Neural crest cell (in vitro differentiated cells): ENCODE results near the gene MDC1. TPM values are rescaled to one million over a fixed set of nuclear protein-coding genes. Genes with fewer than 3 reads are reported as not detected.
"Not testable (repeated sequence)": the region's sequence is repeated elsewhere in the genome, so short reads cannot be mapped to it uniquely, and the experiment has no call there.

Experiments used
- DNase-seq: peaks from one replicate; pipeline ENCODE4 v3.0.0; 2021; ENCODE audit warnings: low read depth, mixed read lengths, low spot score
- H3K27ac Mint-ChIP-seq: one replicate; pipeline ENCODE4 v1.8.0; 2021; ENCODE audit warnings: mild to moderate bottlenecking, mixed read lengths; ENCODE audit not compliant: unreplicated experiment
- H3K27me3 Mint-ChIP-seq: 2 replicates; pipeline ENCODE4 v1.8.0; 2021; ENCODE audit warnings: low read depth, mild to moderate bottlenecking, mixed read lengths
- H3K36me3 Mint-ChIP-seq: 2 replicates; pipeline ENCODE4 v1.8.0; 2021; ENCODE audit warnings: low read depth, mild to moderate bottlenecking, mixed read lengths
- H3K4me1 Mint-ChIP-seq: 2 replicates; pipeline ENCODE4 v1.8.0; 2021; ENCODE audit warnings: mixed read lengths
- H3K4me3 Mint-ChIP-seq: one replicate; pipeline ENCODE4 v1.8.0; 2021; ENCODE audit warnings: mild to moderate bottlenecking, mixed read lengths
- H3K9me3 Mint-ChIP-seq: 2 replicates; pipeline ENCODE4 v1.8.0; 2021; ENCODE audit warnings: mixed read lengths
- CTCF ChIP-seq: fragments of 200-600 bp; sonication (generic); conservative IDR thresholded peaks from 2 replicates; pipeline ENCODE4 v1.5.0; 2021; ENCODE audit warnings: antibody characterized with exemption, mild to moderate bottlenecking
- total RNA-seq: library from RNA; stranded (reverse); gene quantifications from 2 replicates; pipeline ENCODE4 v1.2.1, GENCODE V29; 2021

The MDC1 gene
- total RNA-seq, 1 donor from 2014 or later, result 104 TPM

DNA sequence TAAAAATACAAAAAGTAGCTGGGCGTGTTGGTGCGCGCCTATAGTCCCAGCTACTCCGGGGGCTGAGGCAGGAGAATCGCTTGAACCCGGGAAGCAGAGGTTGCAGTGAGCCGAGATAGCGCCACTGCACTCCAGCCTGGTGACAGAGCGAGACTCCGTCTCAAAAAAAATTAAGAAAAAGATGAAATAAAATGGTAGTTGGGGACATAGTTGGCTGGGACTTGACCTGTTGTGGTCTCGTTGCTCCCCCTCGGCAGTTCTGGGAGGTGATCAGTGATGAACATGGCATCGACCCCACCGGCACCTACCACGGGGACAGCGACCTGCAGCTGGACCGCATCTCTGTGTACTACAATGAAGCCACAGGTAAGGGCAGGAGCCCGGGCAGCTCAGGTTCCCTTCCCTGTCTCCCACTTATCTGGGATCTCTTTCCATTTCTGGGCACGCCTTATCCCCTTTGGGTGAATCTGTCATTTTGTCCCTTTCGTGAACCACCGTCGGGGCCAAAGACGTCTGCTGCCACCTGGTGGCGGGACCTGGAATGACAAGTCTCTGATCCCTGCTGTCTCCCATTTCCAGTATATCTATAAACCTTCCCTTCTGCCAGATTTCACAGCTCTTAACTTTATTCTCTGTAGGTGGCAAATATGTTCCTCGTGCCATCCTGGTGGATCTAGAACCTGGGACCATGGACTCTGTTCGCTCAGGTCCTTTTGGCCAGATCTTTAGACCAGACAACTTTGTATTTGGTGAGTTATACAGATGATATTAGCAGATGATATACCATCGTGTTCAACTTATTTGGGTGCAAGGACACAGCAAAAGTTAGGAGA lies 5.4 kb upstream of the MDC1 start:
- Mint-ChIP-seq H3K4me1 (peaks cover 60% of the 10 kb centered on the region), H3K27me3 (peaks cover 61% of the 10 kb centered on the region), H3K36me3 (peaks cover 57% of the 10 kb centered on the region), H3K9me3 (peaks cover 4% of the 10 kb centered on the region), H3K4me3 (peak overlapping the region; percentile 99), H3K27ac (peak overlapping the region; percentile 92)
- DNase-seq, result peak; percentile 85
- TF ChIP-seq CTCF, result peak; percentile 98

GRCh38 chr6:30722025-30722279 lies 4.9 kb upstream of the MDC1 start:
- H3K27me3 Mint-ChIP-seq, result peaks cover 61% of the 10 kb centered on the region
- H3K36me3 Mint-ChIP-seq, result peaks cover 61% of the 10 kb centered on the region
- peak overlapping the region; percentile 92 for H3K27ac Mint-ChIP-seq

DNA sequence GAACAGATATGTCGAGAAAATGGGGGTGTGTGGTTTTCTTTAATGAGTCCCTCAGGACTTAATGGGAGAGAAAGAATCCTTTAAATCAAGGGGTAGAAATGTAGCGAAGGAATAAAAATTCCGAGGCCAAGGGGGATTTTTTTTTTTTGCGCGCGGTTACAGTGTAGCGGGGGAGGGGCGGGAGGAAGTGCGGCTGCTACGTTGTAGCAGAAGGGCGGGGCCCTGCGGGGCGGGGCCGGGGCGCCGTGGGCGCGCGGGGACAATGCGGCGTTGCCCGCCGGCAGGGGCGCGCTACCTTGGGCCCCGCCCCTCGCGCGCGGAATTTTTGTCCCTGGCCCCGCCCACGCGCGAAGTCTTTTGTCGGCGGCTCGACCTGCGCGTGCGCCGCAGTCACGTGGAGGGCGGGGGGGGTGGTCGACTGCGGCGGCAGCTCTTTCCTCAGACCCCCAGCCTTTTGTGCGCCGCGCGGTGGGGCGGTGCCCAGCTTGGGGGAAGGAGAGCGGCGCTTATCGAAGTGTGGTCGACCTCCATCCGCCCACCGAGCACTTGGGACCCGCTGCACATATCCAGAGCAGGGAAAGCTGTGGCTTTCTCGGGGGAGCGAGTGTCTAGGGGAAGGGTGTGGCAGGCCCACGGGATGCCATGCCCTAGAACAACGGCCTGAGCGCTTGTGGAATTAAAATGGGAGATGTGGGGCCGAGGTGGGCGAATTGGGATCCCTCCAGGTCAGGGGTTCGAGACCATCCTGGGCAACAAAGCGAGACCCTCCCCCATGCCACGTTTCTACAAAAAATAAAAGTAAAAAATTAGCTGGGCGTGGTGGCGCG lies 4.3 kb upstream of the MDC1 start:
- DNase-seq, result peak; percentile 91
- H3K4me1 Mint-ChIP-seq, result peaks cover 66% of the 10 kb centered on the region
- peak overlapping the region; percentile 100 for H3K27ac Mint-ChIP-seq
- peaks cover 57% of the 10 kb centered on the region for H3K27me3 Mint-ChIP-seq
- H3K36me3 Mint-ChIP-seq, result peaks cover 59% of the 10 kb centered on the region
- peaks cover 7% of the 10 kb centered on the region for H3K9me3 Mint-ChIP-seq
- peak overlapping the region; percentile 99 for H3K4me3 Mint-ChIP-seq
- peak; percentile 55 for TF ChIP-seq CTCF

More at GRCh38 chr6:30722025-30722279, 4.9 kb upstream of the MDC1 start:
- Mint-ChIP-seq H3K4me3 (peak overlapping the region; percentile 99), H3K4me1 (peaks cover 64% of the 10 kb centered on the region)
- DNase-seq, H3K9me3 Mint-ChIP-seq: not testable (repeated sequence)

DNA sequence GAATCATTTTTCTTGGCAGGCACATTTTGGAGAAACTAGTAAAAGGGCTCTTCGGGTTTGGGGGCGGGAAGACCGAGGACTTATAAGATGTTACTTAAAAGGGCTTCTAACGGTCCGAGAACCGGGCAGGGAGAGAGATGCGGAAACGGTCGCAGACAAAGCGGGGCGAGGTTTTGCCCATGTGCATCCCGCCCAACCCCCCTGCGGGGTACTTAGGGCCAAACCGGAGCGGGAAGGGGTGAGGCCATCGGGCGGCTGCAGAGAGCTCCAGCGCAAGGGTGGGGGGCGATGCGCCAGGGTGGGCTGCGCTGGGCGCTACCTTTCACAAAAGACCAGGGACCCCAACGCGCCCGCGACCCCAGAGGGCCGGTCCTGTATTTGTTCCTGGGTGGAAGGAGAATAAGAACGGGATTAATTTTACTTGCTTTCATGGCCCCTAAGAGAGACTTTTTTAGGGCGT lies 3.7 kb upstream of the MDC1 start:
- Mint-ChIP-seq H3K4me3 (peak overlapping the region; percentile 99), H3K9me3 (peaks cover 7% of the 10 kb centered on the region), H3K36me3 (peaks cover 60% of the 10 kb centered on the region), H3K27ac (peak overlapping the region; percentile 100), H3K4me1 (peaks cover 72% of the 10 kb centered on the region), H3K27me3 (peaks cover 54% of the 10 kb centered on the region)
- peak; percentile 53 for DNase-seq
- no peak for TF ChIP-seq CTCF

DNA sequence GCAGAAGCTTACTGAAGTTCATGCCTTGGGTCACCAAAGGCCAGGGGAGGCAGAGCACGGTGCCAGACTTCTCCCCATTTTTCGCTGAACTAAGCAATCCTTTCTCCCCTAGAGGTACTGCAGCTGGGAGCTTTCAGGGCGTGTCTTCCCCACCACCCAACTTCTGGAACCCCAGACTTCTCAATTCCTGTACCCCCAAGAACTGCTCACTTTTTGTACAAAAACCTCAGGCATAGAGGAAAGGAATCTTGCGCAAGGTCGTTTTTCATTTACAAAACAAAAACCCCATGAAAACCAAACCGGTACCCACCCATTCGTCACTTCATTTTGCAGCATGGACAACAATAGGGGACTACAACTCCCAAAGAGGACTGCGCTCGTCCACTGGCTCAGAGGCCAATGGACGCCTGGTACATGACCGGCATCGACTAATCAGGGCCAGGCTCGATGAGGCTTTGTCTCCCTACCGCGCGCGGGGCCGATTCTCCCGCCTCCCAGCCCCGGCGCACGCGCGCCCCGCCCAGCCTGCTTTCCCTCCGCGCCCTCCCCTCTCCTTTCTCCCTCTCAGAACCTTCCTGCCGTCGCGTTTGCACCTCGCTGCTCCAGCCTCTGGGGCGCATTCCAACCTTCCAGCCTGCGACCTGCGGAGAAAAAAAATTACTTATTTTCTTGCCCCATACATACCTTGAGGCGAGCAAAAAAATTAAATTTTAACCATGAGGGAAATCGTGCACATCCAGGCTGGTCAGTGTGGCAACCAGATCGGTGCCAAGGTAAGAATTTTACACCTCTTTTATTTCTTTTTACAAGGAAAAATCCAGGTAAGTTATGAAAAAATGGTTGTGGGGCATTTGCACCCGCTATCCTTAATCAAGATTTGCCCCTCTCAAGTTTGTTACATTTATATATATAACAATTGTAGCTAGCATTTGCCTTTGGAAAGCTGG lies 3.0 kb upstream of the MDC1 start, which contains the start of gene TUBB:
TUBB (plus strand) TSS at position 562 of the 947 bp plus-strand sequence; CDS start at position 717, 155 bp downstream.
- H3K4me3 Mint-ChIP-seq, result peak within 1 kb of the TSS; percentile 99
- TF ChIP-seq CTCF, result peak; percentile 30
- H3K4me1 Mint-ChIP-seq, result peaks cover 71% of the 10 kb centered on the region
- H3K36me3 Mint-ChIP-seq, result peaks cover 56% of the 10 kb centered on the region
- peak within 1 kb of the TSS; percentile 100 for H3K27ac Mint-ChIP-seq
- peak; percentile 94 for DNase-seq
- peaks cover 49% of the 10 kb centered on the region for H3K27me3 Mint-ChIP-seq
- H3K9me3 Mint-ChIP-seq, result peaks cover 7% of the 10 kb centered on the region
